ENCODE results near the gene NR3C2. TPM values are rescaled to one million over a fixed set of nuclear protein-coding genes. Genes with fewer than 3 reads are reported as not detected.

NR3C2 gene
- total RNA-seq, 1 donor from 2014 or later, result 2.7 TPM

DNA sequence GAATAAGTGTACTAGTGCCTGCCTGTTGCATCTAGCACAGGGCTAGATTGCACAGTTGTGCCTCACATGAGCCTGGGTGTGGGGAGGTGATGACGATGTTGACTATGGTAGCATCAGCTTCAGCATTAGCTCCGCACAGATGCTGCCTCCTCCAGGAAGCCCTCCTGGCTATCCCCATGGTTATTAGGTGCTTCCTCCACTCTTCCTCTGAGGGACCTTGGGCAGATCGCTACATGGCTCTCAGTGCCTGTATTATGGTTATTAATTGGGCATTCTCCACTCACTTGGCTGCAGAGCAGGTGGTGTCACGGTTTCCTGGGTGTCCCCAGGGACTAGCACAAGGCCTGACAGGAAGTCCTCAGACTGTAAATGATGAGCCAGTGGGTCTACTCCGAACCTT lies 384.7 kb downstream of the NR3C2 start:
- Mint-ChIP-seq H3K36me3 (ENCODE audit: insufficient read depth) (no peaks in the 10 kb centered on the region), H3K27ac (no peak overlapping the region), H3K4me1 (ENCODE audit: low read depth) (peaks cover 19% of the 10 kb centered on the region), H3K27me3 (no peaks in the 10 kb centered on the region), H3K9me3 (ENCODE audit: low read depth) (no peaks in the 10 kb centered on the region), H3K4me3 (ENCODE audit: low read depth) (no peak overlapping the region)
- DNase-seq (ENCODE audit: low spot score, unreplicated experiment), result no peak
- TF ChIP-seq, protein P1, sequence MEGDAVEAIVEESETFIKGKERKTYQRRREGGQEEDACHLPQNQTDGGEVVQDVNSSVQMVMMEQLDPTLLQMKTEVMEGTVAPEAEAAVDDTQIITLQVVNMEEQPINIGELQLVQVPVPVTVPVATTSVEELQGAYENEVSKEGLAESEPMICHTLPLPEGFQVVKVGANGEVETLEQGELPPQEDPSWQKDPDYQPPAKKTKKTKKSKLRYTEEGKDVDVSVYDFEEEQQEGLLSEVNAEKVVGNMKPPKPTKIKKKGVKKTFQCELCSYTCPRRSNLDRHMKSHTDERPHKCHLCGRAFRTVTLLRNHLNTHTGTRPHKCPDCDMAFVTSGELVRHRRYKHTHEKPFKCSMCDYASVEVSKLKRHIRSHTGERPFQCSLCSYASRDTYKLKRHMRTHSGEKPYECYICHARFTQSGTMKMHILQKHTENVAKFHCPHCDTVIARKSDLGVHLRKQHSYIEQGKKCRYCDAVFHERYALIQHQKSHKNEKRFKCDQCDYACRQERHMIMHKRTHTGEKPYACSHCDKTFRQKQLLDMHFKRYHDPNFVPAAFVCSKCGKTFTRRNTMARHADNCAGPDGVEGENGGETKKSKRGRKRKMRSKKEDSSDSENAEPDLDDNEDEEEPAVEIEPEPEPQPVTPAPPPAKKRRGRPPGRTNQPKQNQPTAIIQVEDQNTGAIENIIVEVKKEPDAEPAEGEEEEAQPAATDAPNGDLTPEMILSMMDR (IDR thresholded peaks at IDR 0.05; ENCODE audit: unreplicated experiment), result no peak

DNA sequence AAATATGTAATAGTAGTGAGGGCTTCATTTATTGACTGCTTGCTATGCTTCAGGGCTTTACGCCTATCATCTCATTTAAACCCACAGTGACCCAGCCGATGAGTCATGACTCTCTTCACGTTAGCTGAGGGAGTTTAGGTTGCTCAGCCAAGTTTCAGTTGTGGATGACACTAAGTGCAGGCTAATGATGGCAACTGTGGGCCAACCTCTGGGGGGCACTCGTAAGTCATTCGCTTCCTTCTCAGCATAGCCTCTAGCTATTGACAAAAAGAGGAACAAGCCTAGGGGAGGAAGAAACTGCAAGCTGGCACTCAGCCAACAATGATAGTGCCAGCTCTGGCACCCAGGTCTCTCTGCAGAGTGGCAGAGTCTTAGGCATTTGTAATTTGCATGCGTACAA lies 385.3 kb downstream of the NR3C2 start:
- no peak overlapping the region for H3K4me3 Mint-ChIP-seq (ENCODE audit: low read depth)
- no peaks in the 10 kb centered on the region for H3K9me3 Mint-ChIP-seq (ENCODE audit: low read depth)
- peaks cover 19% of the 10 kb centered on the region for H3K4me1 Mint-ChIP-seq (ENCODE audit: low read depth)
- no peaks in the 10 kb centered on the region for H3K36me3 Mint-ChIP-seq (ENCODE audit: insufficient read depth)
- TF ChIP-seq, protein P1 (IDR thresholded peaks at IDR 0.05; ENCODE audit: unreplicated experiment), result no peak
- H3K27ac Mint-ChIP-seq, result no peak overlapping the region
- DNase-seq (ENCODE audit: low spot score, unreplicated experiment), result no peak
- no peaks in the 10 kb centered on the region for H3K27me3 Mint-ChIP-seq

DNA sequence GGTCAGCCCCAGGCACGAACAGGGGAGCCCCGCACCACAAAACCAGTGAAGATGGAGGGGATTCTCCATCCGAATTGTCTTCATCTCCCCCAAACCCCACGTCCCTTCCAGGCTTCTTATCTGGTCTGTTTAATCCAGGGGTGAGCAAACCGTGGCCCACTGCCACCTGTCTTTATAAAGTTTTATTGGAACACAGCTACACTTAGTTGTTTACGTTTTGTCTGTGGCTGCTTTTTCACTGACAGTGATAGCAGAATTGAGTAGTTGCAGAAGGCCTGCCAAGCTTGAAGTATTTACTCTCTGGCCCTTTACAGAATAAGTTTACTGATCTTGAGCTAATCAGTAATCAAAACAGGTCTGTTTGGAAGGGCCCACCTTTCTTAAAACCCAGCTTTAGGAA lies 386.4 kb downstream of the NR3C2 start:
- peaks cover 10% of the 10 kb centered on the region for H3K4me1 Mint-ChIP-seq (ENCODE audit: low read depth)
- no peak overlapping the region for H3K27ac Mint-ChIP-seq
- H3K9me3 Mint-ChIP-seq (ENCODE audit: low read depth), result no peaks in the 10 kb centered on the region
- no peaks in the 10 kb centered on the region for H3K27me3 Mint-ChIP-seq
- H3K4me3 Mint-ChIP-seq (ENCODE audit: low read depth), result no peak overlapping the region
- TF ChIP-seq, protein P1 (IDR thresholded peaks at IDR 0.05; ENCODE audit: unreplicated experiment), result no peak
- no peaks in the 10 kb centered on the region for H3K36me3 Mint-ChIP-seq (ENCODE audit: insufficient read depth)
- DNase-seq (ENCODE audit: low spot score, unreplicated experiment), result no peak

DNA sequence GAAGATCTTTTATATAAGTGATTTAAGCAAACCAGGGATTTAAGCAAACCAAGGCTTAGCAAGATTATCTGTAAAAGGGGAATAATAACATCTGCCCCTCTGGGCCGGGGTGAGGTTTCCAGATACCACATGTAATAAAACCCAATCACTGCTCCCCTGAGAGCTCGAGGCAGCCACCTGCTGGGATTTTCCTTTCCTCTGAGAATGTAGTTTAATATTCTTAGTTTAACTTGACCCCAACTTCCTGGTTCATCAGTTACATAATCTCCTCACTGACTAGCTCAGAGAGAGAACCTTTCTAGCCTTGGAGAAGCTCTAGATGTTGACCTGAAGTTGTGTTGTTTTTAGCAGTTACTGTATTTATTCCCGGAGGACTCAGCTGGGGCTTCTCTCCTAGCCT lies 387.9 kb downstream of the NR3C2 start:
- Mint-ChIP-seq H3K27me3 (no peaks in the 10 kb centered on the region), H3K27ac (no peak overlapping the region), H3K36me3 (ENCODE audit: insufficient read depth) (no peaks in the 10 kb centered on the region)

DNA sequence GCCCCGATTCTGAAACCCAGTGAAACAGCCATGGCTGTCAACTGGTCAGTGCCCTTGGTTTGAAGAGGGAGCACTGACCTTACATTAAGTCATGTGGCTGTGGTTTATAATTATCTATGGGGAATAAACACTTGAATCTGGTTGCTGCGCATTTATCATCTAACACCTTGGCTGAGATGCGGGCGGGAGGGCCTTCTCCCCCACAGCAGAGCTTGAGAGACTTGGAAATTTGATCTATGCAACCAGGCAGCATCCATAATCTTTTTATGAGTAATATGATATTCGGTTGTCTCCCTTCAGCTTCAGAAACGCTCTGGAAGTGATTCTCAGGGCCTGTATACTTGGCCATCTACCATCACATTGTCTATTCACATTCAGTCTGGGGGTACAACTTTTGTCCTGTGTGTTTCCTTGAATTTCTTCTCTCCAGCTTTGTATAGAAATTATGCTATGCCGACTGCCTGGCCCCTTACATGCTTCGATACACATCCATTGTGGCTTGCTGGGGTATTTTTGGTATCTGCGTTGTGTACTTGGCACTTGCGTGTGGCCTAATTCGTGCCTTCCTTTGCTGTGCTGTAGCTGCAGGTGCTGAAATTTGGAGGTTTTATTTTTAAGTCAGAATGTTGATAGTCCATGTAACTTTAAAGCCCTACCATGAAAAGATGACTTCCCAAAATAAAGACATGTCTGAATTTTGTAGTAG lies 388.8 kb downstream of the NR3C2 start:
- Mint-ChIP-seq H3K27ac (no peak overlapping the region), H3K9me3 (ENCODE audit: low read depth) (no peaks in the 10 kb centered on the region), H3K4me3 (ENCODE audit: low read depth) (no peak overlapping the region), H3K27me3 (no peaks in the 10 kb centered on the region), H3K36me3 (ENCODE audit: insufficient read depth) (no peaks in the 10 kb centered on the region), H3K4me1 (ENCODE audit: low read depth) (peaks cover 5% of the 10 kb centered on the region)
- no peak for DNase-seq (ENCODE audit: low spot score, unreplicated experiment)
- TF ChIP-seq, protein P1 (IDR thresholded peaks at IDR 0.05; ENCODE audit: unreplicated experiment), result no peak

More for the DNA sequence above, 387.9 kb downstream of the NR3C2 start:
- peaks cover 5% of the 10 kb centered on the region for H3K4me1 Mint-ChIP-seq (ENCODE audit: low read depth)
- no peaks in the 10 kb centered on the region for H3K9me3 Mint-ChIP-seq (ENCODE audit: low read depth)
- no peak overlapping the region for H3K4me3 Mint-ChIP-seq (ENCODE audit: low read depth)
- TF ChIP-seq, protein P1 (IDR thresholded peaks at IDR 0.05; ENCODE audit: unreplicated experiment), result no peak
- no peak for DNase-seq (ENCODE audit: low spot score, unreplicated experiment)
